ENCODE measurements around the gene SLC39A13.

DNA sequence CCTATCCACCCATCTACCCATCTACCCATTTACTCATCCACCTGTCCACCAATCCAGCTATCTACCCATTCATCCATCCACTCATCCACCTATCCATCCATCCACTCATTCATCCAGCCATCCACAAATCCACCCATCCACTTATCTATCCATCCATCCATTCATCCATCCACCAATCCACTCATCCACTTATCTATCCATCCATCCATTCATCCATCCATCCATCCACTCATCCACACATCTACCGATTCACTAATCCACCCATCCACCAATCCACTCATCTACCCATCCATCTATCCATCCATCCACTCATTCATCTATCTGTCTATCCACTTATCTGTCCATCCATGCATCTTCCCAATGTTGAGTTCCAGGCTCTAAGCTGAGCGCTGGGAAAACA is 28.3 kb upstream of the SLC39A13 start:
- TF ChIP-seq, protein P1, sequence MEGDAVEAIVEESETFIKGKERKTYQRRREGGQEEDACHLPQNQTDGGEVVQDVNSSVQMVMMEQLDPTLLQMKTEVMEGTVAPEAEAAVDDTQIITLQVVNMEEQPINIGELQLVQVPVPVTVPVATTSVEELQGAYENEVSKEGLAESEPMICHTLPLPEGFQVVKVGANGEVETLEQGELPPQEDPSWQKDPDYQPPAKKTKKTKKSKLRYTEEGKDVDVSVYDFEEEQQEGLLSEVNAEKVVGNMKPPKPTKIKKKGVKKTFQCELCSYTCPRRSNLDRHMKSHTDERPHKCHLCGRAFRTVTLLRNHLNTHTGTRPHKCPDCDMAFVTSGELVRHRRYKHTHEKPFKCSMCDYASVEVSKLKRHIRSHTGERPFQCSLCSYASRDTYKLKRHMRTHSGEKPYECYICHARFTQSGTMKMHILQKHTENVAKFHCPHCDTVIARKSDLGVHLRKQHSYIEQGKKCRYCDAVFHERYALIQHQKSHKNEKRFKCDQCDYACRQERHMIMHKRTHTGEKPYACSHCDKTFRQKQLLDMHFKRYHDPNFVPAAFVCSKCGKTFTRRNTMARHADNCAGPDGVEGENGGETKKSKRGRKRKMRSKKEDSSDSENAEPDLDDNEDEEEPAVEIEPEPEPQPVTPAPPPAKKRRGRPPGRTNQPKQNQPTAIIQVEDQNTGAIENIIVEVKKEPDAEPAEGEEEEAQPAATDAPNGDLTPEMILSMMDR (IDR thresholded peaks at IDR 0.05) = no peak
- TF ChIP-seq, protein P2, sequence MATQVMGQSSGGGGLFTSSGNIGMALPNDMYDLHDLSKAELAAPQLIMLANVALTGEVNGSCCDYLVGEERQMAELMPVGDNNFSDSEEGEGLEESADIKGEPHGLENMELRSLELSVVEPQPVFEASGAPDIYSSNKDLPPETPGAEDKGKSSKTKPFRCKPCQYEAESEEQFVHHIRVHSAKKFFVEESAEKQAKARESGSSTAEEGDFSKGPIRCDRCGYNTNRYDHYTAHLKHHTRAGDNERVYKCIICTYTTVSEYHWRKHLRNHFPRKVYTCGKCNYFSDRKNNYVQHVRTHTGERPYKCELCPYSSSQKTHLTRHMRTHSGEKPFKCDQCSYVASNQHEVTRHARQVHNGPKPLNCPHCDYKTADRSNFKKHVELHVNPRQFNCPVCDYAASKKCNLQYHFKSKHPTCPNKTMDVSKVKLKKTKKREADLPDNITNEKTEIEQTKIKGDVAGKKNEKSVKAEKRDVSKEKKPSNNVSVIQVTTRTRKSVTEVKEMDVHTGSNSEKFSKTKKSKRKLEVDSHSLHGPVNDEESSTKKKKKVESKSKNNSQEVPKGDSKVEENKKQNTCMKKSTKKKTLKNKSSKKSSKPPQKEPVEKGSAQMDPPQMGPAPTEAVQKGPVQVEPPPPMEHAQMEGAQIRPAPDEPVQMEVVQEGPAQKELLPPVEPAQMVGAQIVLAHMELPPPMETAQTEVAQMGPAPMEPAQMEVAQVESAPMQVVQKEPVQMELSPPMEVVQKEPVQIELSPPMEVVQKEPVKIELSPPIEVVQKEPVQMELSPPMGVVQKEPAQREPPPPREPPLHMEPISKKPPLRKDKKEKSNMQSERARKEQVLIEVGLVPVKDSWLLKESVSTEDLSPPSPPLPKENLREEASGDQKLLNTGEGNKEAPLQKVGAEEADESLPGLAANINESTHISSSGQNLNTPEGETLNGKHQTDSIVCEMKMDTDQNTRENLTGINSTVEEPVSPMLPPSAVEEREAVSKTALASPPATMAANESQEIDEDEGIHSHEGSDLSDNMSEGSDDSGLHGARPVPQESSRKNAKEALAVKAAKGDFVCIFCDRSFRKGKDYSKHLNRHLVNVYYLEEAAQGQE (IDR thresholded peaks at IDR 0.05; ENCODE audit: insufficient read depth in 1 of 2, low read depth in 2 of 2, low read length in 1 of 2) = no peak
- TF ChIP-seq POLR2AphosphoS5 (IDR thresholded peaks at IDR 0.05; ENCODE audit: low read depth, low read length) = no peak
